WTC11 (cell line): Measurements from ENCODE around the gene ABHD6. TPM values are rescaled to one million over a fixed set of nuclear protein-coding genes. Genes with fewer than 3 reads are reported as not detected.

Experiments used
- ATAC-seq: fragments of 200-7000 bp; cut with Tn5 transposase; 2 replicates; pipeline ENCODE4 v1.10.0; 2021; ENCODE audit warnings: mild to moderate bottlenecking, moderate library complexity
- CTCF ChIA-PET: fragments of 300-600 bp; sonication (Branson Sonifier 250); formaldehyde crosslinking; loops from one replicate; lab custom pipeline; 2021; ENCODE audit warnings: antibody characterized with exemption; lab: Charles Lee
- POLR2A ChIA-PET: fragments of 350-600 bp; sonication (Branson Sonifier 250); formaldehyde crosslinking; loops from one replicate; lab custom pipeline; 2021; ENCODE audit warnings: antibody characterized with exemption; lab: Charles Lee
- DNase-seq: peaks from one replicate; pipeline ENCODE4 v3.0.0; 2021; ENCODE audit warnings: low spot score
- H3K27ac Mint-ChIP-seq: 2 replicates; pipeline ENCODE4 v1.8.0; 2021; ENCODE audit warnings: mixed read lengths
- H3K27me3 Mint-ChIP-seq: 2 replicates; pipeline ENCODE4 v1.8.0; 2021; ENCODE audit warnings: low read depth, mild to moderate bottlenecking, moderate library complexity, mixed read lengths
- H3K36me3 Mint-ChIP-seq: 2 replicates; pipeline ENCODE4 v1.8.0; 2021; ENCODE audit warnings: mixed read lengths
- H3K4me1 Mint-ChIP-seq: 2 replicates; pipeline ENCODE4 v1.8.0; 2022; ENCODE audit warnings: mixed read lengths
- H3K4me3 Mint-ChIP-seq: 2 replicates; pipeline ENCODE4 v1.8.0; 2021; ENCODE audit warnings: mild to moderate bottlenecking, moderate library complexity, mixed read lengths
- H3K9me3 Mint-ChIP-seq: 2 replicates; pipeline ENCODE4 v1.8.0; 2021; ENCODE audit warnings: mixed read lengths
- AFF4 ChIP-seq: sonication (generic); formaldehyde crosslinking; IDR thresholded peaks from 2 replicates; pipeline ENCODE4 v1.8.1; 2023; ENCODE audit warnings: mild to moderate bottlenecking, missing genetic modification reagents, borderline replicate concordance
- CREM ChIP-seq: sonication (generic); formaldehyde crosslinking; IDR thresholded peaks from 2 replicates; pipeline ENCODE4 v1.8.1; 2022; ENCODE audit warnings: mild to moderate bottlenecking, missing genetic modification reagents, moderate library complexity
- ETV6 ChIP-seq: sonication (generic); formaldehyde crosslinking; IDR thresholded peaks from 2 replicates; pipeline ENCODE4 v1.8.1; 2022; ENCODE audit warnings: mild to moderate bottlenecking, missing genetic modification reagents
- FOXK1 ChIP-seq: sonication (generic); formaldehyde crosslinking; IDR thresholded peaks from 2 replicates; pipeline ENCODE4 v1.8.0; 2022; ENCODE audit warnings: mild to moderate bottlenecking, moderate library complexity, missing genetic modification reagents
- FOXP1 ChIP-seq: sonication (generic); formaldehyde crosslinking; IDR thresholded peaks from 2 replicates; pipeline ENCODE4 v1.8.0; 2022; ENCODE audit warnings: missing genetic modification reagents, mild to moderate bottlenecking, moderate library complexity, borderline replicate concordance
- GABPB1 ChIP-seq: sonication (generic); formaldehyde crosslinking; IDR thresholded peaks from 2 replicates; pipeline ENCODE4 v1.8.1; 2023; ENCODE audit warnings: mild to moderate bottlenecking, missing genetic modification reagents
- HMGXB4 ChIP-seq: sonication (generic); formaldehyde crosslinking; IDR thresholded peaks from 2 replicates; pipeline ENCODE4 v1.8.1; 2023; ENCODE audit warnings: mild to moderate bottlenecking, moderate library complexity, missing genetic modification reagents
- MAX ChIP-seq: sonication (generic); formaldehyde crosslinking; IDR thresholded peaks from 2 replicates; pipeline ENCODE4 v1.8.0; 2022; ENCODE audit warnings: mild to moderate bottlenecking, missing genetic modification reagents
- NR3C1 ChIP-seq: sonication (generic); formaldehyde crosslinking; conservative IDR thresholded peaks from 2 replicates; pipeline ENCODE4 v1.8.1; 2023; ENCODE audit warnings: low read depth, mild to moderate bottlenecking, missing genetic modification reagents
- PREB ChIP-seq: sonication (generic); formaldehyde crosslinking; IDR thresholded peaks from 2 replicates; pipeline ENCODE4 v1.8.1; 2022; ENCODE audit warnings: mild to moderate bottlenecking, missing genetic modification reagents, moderate library complexity, borderline replicate concordance
- USF1 ChIP-seq: sonication (generic); formaldehyde crosslinking; IDR thresholded peaks from 2 replicates; pipeline ENCODE4 v1.8.0; 2022; ENCODE audit warnings: mild to moderate bottlenecking, missing genetic modification reagents
- ZBTB21 ChIP-seq: sonication (generic); formaldehyde crosslinking; IDR thresholded peaks from 2 replicates; pipeline ENCODE4 v1.8.1; 2023; ENCODE audit warnings: mild to moderate bottlenecking, missing genetic modification reagents, borderline replicate concordance
- ZNF263 ChIP-seq: sonication (generic); formaldehyde crosslinking; IDR thresholded peaks from 2 replicates; pipeline ENCODE4 v1.8.1; 2022; ENCODE audit warnings: low read depth, mild to moderate bottlenecking, moderate library complexity, missing genetic modification reagents
- ZNF281 ChIP-seq: sonication (generic); formaldehyde crosslinking; IDR thresholded peaks from 2 replicates; pipeline ENCODE4 v1.8.0; 2023; ENCODE audit warnings: mild to moderate bottlenecking, missing genetic modification reagents
- ZNF532 ChIP-seq: fragments of 250-450 bp; sonication (Bioruptor Pico); IDR thresholded peaks from 2 replicates; pipeline ENCODE4 v1.9.0; 2021; ENCODE audit warnings: mild to moderate bottlenecking, borderline replicate concordance
- total RNA-seq: library from RNA; stranded (reverse); gene quantifications from 3 replicates; pipeline ENCODE4 v1.2.3, GENCODE V29; 2021

The ABHD6 gene
- total RNA-seq, 1 experiment from 2014 or later: 5.4 TPM

GRCh38 chr3:58237941-58238681 lies 519 bp downstream of the ABHD6 start (continued):
- TF ChIP-seq PREB (CRISPR knock-in tag) (no peak), GABPB1 (CRISPR knock-in tag) (0 out of 2 replicates have a peak, but pooled peaks have one; percentile 23), ZBTB21 (CRISPR knock-in tag) (peak; percentile 62; the same call in 1 of the 2 replicates), AFF4 (no peak), FOXP1 (CRISPR knock-in tag) (peak; percentile 63; the same call in 1 of the 2 replicates), ZNF281 (0 out of 2 replicates have a peak, but pooled peaks have one; percentile 56), MAX (peak; percentile 94), ETV6 (peak; percentile 74; the same call in 1 of the 2 replicates), USF1 (CRISPR knock-in tag) (peak; percentile 56; the same call in 1 of the 2 replicates), CREM (CRISPR knock-in tag) (no peak), ZNF263 (CRISPR knock-in tag) (no peak), NR3C1 (CRISPR knock-in tag) (no peak), FOXK1 (0 out of 2 replicates have a peak, but pooled peaks have one; percentile 16)

GRCh38 chr3:58238830-58239229 lies 1.2 kb downstream of the ABHD6 start:
- DNase-seq: no peak
- peaks cover 51% of the 10 kb centered on the region for H3K27me3 Mint-ChIP-seq
- no peak for TF ChIP-seq ZNF532
- TF ChIP-seq FOXP1 (CRISPR knock-in tag): no peak
- no peak for TF ChIP-seq HMGXB4 (CRISPR knock-in tag)
- TF ChIP-seq, all 79 proteins: peak for 0
- Mint-ChIP-seq H3K4me1 (peaks cover 11% of the 10 kb centered on the region), H3K36me3 (no peaks in the 10 kb centered on the region), H3K4me3 (peak overlapping the region; percentile 89), H3K9me3 (no peaks in the 10 kb centered on the region), H3K27ac (no peak overlapping the region)
- ATAC-seq: no peak
- ChIA-PET CTCF (interaction anchor here (0.7 to 4.2 kb wide), 5 partner anchors 21 to 68 kb away, joined by 3 to 37 read pairs (median 6); partner anchors contain the start of genes HTD2 and RPP14), POLR2A (interaction anchor here (1.0 kb wide), 1 partner anchor 67 kb away, joined by 3 read pairs; the partner anchor contains the start of genes HTD2 and RPP14)
